Measurements from ENCODE around the gene TRIM31. TPM values are rescaled to one million over a fixed set of nuclear protein-coding genes. Genes with fewer than 3 reads are reported as not detected.

The TRIM31 gene, protein sequence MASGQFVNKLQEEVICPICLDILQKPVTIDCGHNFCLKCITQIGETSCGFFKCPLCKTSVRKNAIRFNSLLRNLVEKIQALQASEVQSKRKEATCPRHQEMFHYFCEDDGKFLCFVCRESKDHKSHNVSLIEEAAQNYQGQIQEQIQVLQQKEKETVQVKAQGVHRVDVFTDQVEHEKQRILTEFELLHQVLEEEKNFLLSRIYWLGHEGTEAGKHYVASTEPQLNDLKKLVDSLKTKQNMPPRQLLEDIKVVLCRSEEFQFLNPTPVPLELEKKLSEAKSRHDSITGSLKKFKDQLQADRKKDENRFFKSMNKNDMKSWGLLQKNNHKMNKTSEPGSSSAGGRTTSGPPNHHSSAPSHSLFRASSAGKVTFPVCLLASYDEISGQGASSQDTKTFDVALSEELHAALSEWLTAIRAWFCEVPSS
- total RNA-seq, result under 1 TPM; 0.17 to 0.79 TPM
- 1 to 10 TPM in 1 of 2 donors, under 1 TPM in 1; 0.16 to 1.3 TPM for polyA plus RNA-seq

DNA sequence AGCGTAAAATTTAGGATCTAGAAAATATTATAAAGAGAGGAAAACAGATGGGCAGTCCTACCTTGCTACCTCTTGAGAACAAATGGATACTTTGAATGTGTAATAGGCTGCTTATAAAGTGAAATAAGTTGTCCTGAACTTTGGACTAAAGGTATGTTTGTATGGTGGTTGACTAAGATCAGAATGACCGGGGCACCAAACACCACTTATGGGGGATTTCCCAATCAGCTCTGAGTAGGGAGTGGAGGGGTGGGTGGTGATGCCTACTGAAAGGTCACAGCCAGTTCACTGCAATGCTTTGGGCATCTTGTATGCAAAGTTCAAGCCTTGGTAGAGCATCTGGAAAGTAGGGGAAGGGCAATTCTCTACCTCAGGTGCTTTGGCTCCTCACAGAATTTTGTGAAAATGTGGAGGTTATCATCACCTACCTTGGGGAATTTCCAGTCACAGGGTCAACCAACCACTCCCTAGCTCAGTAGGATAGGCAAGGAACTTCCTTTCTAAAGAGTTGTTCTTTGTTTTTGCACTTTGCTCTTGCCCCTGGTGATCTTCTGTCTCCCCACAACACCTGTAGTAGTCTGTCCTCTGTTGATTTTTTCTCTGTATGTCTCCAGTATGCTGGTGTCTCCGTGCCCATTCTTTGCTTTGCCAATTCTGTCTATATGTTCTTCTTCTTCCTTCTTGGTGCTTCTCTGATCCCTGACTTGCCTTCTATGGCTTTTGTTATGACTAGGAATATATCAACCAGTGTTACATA lies at the start of gene TRIM31:
TRIM31 (minus strand) TSS at position 88 of the 757 bp plus-strand sequence. CDS start 285 bp downstream, outside the sequence.
- TF ChIP-seq NR2F2 (IDR thresholded peaks at IDR 0.05) (no peak), TAF1 (conservative IDR thresholded peaks at IDR 0.05) (peak; percentile 19), GABPA (IDR thresholded peaks at IDR 0.05 in 1 of 2, conservative IDR thresholded peaks at IDR 0.05 in 1 of 2) (no peak), HNF4G (IDR thresholded peaks at IDR 0.05) (peak; percentile 42), MAX (IDR thresholded peaks at IDR 0.05) (no peak), YY1 (IDR thresholded peaks at IDR 0.05) (no peak), SP1 (IDR thresholded peaks at IDR 0.05) (peak; percentile 54), FOXA1 (IDR thresholded peaks at IDR 0.05) (no peak), RXRA (IDR thresholded peaks at IDR 0.05) (peak; percentile 31 to 64), CTCF (IDR thresholded peaks at IDR 0.05; ENCODE audit: low read depth, low read length, missing input control) (no peak), HNF4A (conservative IDR thresholded peaks at IDR 0.05) (peak; percentile 55 to 84), FOXA2 (IDR thresholded peaks at IDR 0.05) (no peak), JUND (IDR thresholded peaks at IDR 0.05) (no peak), REST (IDR thresholded peaks at IDR 0.05) (no peak), EGR1 (IDR thresholded peaks at IDR 0.05; ENCODE audit: low read depth in 2 of 2) (no peak), RAD21 (IDR thresholded peaks at IDR 0.05) (no peak)
- TF ChIP-seq, protein P1, sequence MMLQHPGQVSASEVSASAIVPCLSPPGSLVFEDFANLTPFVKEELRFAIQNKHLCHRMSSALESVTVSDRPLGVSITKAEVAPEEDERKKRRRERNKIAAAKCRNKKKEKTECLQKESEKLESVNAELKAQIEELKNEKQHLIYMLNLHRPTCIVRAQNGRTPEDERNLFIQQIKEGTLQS (IDR thresholded peaks at IDR 0.05), result no peak
- TF ChIP-seq, protein P2, sequence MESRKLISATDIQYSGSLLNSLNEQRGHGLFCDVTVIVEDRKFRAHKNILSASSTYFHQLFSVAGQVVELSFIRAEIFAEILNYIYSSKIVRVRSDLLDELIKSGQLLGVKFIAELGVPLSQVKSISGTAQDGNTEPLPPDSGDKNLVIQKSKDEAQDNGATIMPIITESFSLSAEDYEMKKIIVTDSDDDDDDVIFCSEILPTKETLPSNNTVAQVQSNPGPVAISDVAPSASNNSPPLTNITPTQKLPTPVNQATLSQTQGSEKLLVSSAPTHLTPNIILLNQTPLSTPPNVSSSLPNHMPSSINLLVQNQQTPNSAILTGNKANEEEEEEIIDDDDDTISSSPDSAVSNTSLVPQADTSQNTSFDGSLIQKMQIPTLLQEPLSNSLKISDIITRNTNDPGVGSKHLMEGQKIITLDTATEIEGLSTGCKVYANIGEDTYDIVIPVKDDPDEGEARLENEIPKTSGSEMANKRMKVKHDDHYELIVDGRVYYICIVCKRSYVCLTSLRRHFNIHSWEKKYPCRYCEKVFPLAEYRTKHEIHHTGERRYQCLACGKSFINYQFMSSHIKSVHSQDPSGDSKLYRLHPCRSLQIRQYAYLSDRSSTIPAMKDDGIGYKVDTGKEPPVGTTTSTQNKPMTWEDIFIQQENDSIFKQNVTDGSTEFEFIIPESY (IDR thresholded peaks at IDR 0.05), result no peak
- Histone ChIP-seq H3K27ac (ENCODE audit: low read depth in 1 of 2, low read length in 2 of 2) (no peak within 1 kb of the TSS), H3K27me3 (ENCODE audit: control insufficient read depth in 4 of 4, insufficient read depth in 4 of 4, low read length in 3 of 4) (peaks cover 0 to 10% (median 2%) of the 10 kb centered on the region in 4 donors), H3K36me3 (ENCODE audit: control insufficient read depth in 4 of 4, insufficient read depth in 3 of 4, low read depth in 1 of 4, low read length in 3 of 4) (no peaks in the 10 kb centered on the region), H3K9me3 (ENCODE audit: control insufficient read depth in 4 of 4, low read length in 3 of 4) (no peaks in the 10 kb centered on the region), H3K4me1 (ENCODE audit: control insufficient read depth in 4 of 4, insufficient read depth in 4 of 4, low read length in 3 of 4) (peaks cover 0 to 9% (median 1%) of the 10 kb centered on the region in 4 donors), H3K4me3 (ENCODE audit: low read depth in 1 of 3, low read length in 3 of 3) (no peak within 1 kb of the TSS), H3K9ac (ENCODE audit: low read depth in 1 of 2, low read length in 2 of 2) (no peak within 1 kb of the TSS)
- WGBS, result 61% methylated on average over 3 of the region's 3 CpGs
- DNase-seq (ENCODE audit: low spot score), result no peak
